ENCODE data around the gene A4GALT. TPM values are rescaled to one million over a fixed set of nuclear protein-coding genes. Genes with fewer than 3 reads are reported as not detected.
A peak's percentile ranks its signal among the peaks of the same experiment; 100 is the strongest.

The A4GALT gene
- total and polyA plus RNA-seq, 10 of the 15 experiments (the other 5 are each of a cell fraction or from before 2014, with no cell fraction given), result 0.04 to 3.9 (median 2.3) TPM; not detected in 1

DNA sequence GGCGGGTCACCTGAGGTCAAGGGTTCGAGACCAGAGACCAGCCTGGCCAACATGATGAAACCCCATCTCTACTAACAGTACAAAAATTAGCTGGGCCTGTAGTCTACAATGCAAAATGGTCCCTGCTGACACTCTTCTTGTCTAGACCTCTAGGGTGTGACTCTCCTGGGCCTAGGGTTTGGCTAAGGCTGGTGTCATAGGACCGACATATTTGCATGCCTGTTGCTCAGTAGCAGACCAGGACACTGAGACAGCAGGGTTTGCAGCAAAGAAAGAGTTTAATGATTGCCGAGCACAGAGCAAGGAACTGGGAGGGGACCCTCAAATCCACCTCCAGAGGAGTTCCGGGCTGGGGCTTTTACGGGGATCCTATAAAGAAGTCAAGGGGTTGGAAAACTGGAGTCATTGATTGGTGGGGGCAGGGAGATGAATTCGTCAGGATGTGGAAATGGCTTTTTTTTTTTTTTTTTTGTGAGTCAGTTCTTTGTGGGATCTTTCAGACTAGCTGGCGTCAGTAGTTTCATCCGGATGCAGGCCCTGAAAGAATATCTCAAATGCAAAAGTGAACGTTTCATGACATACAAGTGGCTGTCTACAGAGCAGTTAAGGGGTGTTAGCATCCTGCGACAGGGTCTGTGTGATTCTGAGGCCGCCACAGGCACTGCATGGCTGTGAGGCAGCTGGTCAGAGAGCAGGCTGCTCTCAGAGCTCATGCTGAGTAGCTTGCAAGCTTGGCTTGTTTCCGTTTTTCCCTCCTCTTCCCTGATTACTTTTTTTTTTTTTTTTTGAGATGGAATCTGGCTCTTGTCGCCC lies 27.2 kb upstream of the A4GALT start:
- FAIRE-seq (no peak), ATAC-seq (peak; percentile 22; the same call in 1 of the 3 replicates), DNase-seq (ENCODE audit: low read depth, low spot score) (no peak)
- in situ Hi-C loops (cut with MboI), result no loop called here
- POLR2A ChIA-PET, result interaction anchor here (0.6 to 0.9 kb wide), 5 partner anchors 7 to 231 kb away, joined by 3 to 6 read pairs (median 3); no protein-coding TSS in a partner anchor
- CTCF ChIA-PET, result interaction anchor here (0.6 to 1.9 kb wide), 3 partner anchors 33 to 411 kb away, joined by 3 to 8 read pairs (median 5); no protein-coding TSS in a partner anchor
- Histone ChIP-seq H3K4me3 (no peak overlapping the region), H3K27ac (ENCODE audit: control insufficient read depth, insufficient read depth) (no peak overlapping the region), H4K20me1 (ENCODE audit: control insufficient read depth, insufficient read depth) (no peaks in the 10 kb centered on the region), H3K4me2 (ENCODE audit: control insufficient read depth, insufficient read depth) (no peak overlapping the region), H3K36me3 (ENCODE audit: control insufficient read depth in 2 of 2, insufficient read depth in 2 of 2, low read length in 1 of 2) (no peaks in the 10 kb centered on the region), H3K4me1 (ENCODE audit: control insufficient read depth, insufficient read depth, low read length) (peaks cover 18% of the 10 kb centered on the region), H3K9me3 (replicated peaks; ENCODE audit: control insufficient read depth, insufficient read depth, low read length) (no peaks in the 10 kb centered on the region), H3K79me2 (ENCODE audit: control insufficient read depth, insufficient read depth, low read length) (no peaks in the 10 kb centered on the region), H2AFZ (ENCODE audit: control insufficient read depth, low read depth, low read length) (no peak overlapping the region), H3K27me3 (replicated peaks in 1 of 2; ENCODE audit: control insufficient read depth in 2 of 2, insufficient read depth in 2 of 2, low read length in 1 of 2) (no peaks in the 10 kb centered on the region), H3K9ac (ENCODE audit: control insufficient read depth, insufficient read depth, low read length) (no peak overlapping the region)
- RAD21 ChIA-PET (ENCODE audit: unreplicated experiment), result interaction anchor here (1.0 kb wide), 1 partner anchor 92 kb away, joined by 3 read pairs; no protein-coding TSS in a partner anchor
- SMC1A ChIA-PET (ENCODE audit: uncharacterized antibody, unreplicated experiment), result interaction anchor here (0.7 to 1.8 kb wide), 3 partner anchors 20 to 265 kb away, joined by 3 to 6 read pairs (median 3); no protein-coding TSS in a partner anchor
- no TSS peak for BruUV-seq (replicated peaks)
- 60% methylated on average over 13 of the region's 14 CpGs for WGBS (ENCODE audit: insufficient coverage, insufficient replicate concordance, low lambda C conversion rate, missing lambda C conversion rate)
- intact Hi-C loops (cut with micrococcal nuclease; ENCODE audit: unreplicated experiment), result no loop called here
- TF ChIP-seq NRF1 (conservative IDR thresholded peaks at IDR 0.05; ENCODE audit: low read depth, low read length) (no peak), YBX1 (IDR thresholded peaks at IDR 0.05) (no peak), CEBPB (IDR thresholded peaks at IDR 0.05; ENCODE audit: borderline replicate concordance in 1 of 2, low read depth in 2 of 2, low read length in 2 of 2) (no peak), HDAC6 (IDR thresholded peaks at IDR 0.05; ENCODE audit: unreplicated experiment) (no peak), HCFC1 (IDR thresholded peaks at IDR 0.05; ENCODE audit: low read length) (no peak), IKZF1 (conservative IDR thresholded peaks at IDR 0.05) (no peak), TARDBP (IDR thresholded peaks at IDR 0.05; ENCODE audit: borderline replicate concordance) (no peak), TCF12 (IDR thresholded peaks at IDR 0.05; ENCODE audit: low read depth, low read length) (no peak), JUNB (IDR thresholded peaks at IDR 0.05) (no peak), SUZ12 (IDR thresholded peaks at IDR 0.05; ENCODE audit: unreplicated experiment) (no peak), NR2F1 (conservative IDR thresholded peaks at IDR 0.05) (no peak), SREBF1 (IDR thresholded peaks at IDR 0.05; ENCODE audit: low read length) (no peak)
- TF ChIP-seq, protein P1, sequence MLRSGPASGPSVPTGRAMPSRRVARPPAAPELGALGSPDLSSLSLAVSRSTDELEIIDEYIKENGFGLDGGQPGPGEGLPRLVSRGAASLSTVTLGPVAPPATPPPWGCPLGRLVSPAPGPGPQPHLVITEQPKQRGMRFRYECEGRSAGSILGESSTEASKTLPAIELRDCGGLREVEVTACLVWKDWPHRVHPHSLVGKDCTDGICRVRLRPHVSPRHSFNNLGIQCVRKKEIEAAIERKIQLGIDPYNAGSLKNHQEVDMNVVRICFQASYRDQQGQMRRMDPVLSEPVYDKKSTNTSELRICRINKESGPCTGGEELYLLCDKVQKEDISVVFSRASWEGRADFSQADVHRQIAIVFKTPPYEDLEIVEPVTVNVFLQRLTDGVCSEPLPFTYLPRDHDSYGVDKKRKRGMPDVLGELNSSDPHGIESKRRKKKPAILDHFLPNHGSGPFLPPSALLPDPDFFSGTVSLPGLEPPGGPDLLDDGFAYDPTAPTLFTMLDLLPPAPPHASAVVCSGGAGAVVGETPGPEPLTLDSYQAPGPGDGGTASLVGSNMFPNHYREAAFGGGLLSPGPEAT (IDR thresholded peaks at IDR 0.05; ENCODE audit: low read depth), result no peak
- TF ChIP-seq, protein P2, sequence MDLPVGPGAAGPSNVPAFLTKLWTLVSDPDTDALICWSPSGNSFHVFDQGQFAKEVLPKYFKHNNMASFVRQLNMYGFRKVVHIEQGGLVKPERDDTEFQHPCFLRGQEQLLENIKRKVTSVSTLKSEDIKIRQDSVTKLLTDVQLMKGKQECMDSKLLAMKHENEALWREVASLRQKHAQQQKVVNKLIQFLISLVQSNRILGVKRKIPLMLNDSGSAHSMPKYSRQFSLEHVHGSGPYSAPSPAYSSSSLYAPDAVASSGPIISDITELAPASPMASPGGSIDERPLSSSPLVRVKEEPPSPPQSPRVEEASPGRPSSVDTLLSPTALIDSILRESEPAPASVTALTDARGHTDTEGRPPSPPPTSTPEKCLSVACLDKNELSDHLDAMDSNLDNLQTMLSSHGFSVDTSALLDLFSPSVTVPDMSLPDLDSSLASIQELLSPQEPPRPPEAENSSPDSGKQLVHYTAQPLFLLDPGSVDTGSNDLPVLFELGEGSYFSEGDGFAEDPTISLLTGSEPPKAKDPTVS (IDR thresholded peaks at IDR 0.05; ENCODE audit: low read depth, low read length), result no peak
- TF ChIP-seq, protein P3, sequence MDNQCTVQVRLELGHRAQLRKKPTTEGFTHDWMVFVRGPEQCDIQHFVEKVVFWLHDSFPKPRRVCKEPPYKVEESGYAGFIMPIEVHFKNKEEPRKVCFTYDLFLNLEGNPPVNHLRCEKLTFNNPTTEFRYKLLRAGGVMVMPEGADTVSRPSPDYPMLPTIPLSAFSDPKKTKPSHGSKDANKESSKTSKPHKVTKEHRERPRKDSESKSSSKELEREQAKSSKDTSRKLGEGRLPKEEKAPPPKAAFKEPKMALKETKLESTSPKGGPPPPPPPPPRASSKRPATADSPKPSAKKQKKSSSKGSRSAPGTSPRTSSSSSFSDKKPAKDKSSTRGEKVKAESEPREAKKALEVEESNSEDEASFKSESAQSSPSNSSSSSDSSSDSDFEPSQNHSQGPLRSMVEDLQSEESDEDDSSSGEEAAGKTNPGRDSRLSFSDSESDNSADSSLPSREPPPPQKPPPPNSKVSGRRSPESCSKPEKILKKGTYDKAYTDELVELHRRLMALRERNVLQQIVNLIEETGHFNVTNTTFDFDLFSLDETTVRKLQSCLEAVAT (IDR thresholded peaks at IDR 0.05), result no peak
- TF ChIP-seq, protein P4, sequence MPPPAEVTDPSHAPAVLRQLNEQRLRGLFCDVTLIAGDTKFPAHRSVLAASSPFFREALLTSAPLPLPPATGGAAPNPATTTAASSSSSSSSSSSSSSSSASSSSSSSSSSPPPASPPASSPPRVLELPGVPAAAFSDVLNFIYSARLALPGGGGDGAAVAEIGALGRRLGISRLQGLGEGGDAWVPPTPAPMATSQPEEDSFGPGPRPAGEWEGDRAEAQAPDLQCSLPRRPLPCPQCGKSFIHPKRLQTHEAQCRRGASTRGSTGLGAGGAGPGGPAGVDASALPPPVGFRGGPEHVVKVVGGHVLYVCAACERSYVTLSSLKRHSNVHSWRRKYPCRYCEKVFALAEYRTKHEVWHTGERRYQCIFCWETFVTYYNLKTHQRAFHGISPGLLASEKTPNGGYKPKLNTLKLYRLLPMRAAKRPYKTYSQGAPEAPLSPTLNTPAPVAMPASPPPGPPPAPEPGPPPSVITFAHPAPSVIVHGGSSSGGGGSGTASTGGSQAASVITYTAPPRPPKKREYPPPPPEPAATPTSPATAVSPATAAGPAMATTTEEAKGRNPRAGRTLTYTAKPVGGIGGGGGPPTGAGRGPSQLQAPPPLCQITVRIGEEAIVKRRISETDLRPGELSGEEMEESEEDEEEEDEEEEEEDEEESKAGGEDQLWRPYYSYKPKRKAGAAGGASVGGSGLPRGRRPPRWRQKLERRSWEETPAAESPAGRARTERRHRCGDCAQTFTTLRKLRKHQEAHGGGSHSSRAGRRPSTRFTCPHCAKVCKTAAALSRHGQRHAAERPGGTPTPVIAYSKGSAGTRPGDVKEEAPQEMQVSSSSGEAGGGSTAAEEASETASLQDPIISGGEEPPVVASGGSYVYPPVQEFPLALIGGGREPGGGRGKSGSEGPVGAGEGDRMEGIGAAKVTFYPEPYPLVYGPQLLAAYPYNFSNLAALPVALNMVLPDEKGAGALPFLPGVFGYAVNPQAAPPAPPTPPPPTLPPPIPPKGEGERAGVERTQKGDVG (CRISPR knock-in tag; IDR thresholded peaks at IDR 0.05), result no peak
